Measurements from ENCODE around the gene CYLD. TPM values are rescaled to one million over a fixed set of nuclear protein-coding genes. Genes with fewer than 3 reads are reported as not detected.

CYLD gene
- total and polyA plus RNA-seq, 4 donors: 15.3 to 90.5 (median 26.0) TPM

DNA sequence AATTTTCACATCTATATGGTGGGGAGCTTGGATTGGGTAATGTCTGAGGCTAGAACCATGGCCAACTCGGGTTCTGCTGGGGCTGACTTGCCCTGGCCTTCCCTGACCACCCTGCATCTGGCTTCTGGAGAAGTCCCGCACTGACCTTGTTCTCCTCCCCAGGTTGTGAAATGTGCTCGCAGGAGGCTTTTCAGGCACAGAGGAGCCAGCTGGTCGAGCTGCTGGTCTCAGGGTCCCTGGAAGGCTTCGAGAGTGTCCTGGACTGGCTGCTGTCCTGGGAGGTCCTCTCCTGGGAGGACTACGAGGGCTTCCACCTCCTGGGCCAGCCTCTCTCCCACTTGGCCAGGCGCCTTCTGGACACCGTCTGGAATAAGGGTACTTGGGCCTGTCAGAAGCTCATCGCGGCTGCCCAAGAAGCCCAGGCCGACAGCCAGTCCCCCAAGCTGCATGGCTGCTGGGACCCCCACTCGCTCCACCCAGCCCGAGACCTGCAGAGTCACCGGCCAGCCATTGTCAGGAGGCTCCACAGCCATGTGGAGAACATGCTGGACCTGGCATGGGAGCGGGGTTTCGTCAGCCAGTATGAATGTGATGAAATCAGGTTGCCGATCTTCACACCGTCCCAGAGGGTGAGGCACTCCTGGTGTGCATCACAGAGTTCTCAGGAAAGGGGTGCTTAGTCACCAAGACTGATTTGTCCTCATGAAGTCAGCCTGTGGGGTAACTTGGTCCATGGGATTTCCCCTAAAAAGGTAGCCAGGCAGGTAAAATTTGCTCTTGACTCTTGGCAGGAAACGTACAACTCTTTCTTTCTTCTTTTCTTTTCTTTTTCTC lies 42.3 kb upstream of the CYLD start:
- H3K9me3 ChIP-seq (ENCODE audit: control insufficient read depth in 4 of 4, insufficient read depth in 3 of 4, low read length in 3 of 4): peaks cover 0 to 8% (median 4%) of the 10 kb centered on the region in 4 donors
- H3K9ac ChIP-seq (ENCODE audit: insufficient read depth in 1 of 2, low read length in 2 of 2): no peak overlapping the region
- no peaks in the 10 kb centered on the region for H3K36me3 ChIP-seq (ENCODE audit: control insufficient read depth in 4 of 4, insufficient read depth in 4 of 4, low read length in 4 of 4)
- TF ChIP-seq, protein P1, sequence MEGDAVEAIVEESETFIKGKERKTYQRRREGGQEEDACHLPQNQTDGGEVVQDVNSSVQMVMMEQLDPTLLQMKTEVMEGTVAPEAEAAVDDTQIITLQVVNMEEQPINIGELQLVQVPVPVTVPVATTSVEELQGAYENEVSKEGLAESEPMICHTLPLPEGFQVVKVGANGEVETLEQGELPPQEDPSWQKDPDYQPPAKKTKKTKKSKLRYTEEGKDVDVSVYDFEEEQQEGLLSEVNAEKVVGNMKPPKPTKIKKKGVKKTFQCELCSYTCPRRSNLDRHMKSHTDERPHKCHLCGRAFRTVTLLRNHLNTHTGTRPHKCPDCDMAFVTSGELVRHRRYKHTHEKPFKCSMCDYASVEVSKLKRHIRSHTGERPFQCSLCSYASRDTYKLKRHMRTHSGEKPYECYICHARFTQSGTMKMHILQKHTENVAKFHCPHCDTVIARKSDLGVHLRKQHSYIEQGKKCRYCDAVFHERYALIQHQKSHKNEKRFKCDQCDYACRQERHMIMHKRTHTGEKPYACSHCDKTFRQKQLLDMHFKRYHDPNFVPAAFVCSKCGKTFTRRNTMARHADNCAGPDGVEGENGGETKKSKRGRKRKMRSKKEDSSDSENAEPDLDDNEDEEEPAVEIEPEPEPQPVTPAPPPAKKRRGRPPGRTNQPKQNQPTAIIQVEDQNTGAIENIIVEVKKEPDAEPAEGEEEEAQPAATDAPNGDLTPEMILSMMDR (IDR thresholded peaks at IDR 0.05; ENCODE audit: control extremely low read depth, extremely low read depth): no peak
- H3K4me3 ChIP-seq: no peak overlapping the region
- H3K27me3 ChIP-seq (ENCODE audit: control insufficient read depth in 3 of 3, insufficient read depth in 3 of 3, low read length in 2 of 3): no peaks in the 10 kb centered on the region
- 65 to 80% methylated on average over 16 to 19 of the region's 19 CpGs for WGBS, 2 donors
- H3K4me1 ChIP-seq (ENCODE audit: control insufficient read depth in 5 of 5, insufficient read depth in 5 of 5, low read length in 5 of 5): peaks cover 0 to 15% (median 0%) of the 10 kb centered on the region in 5 donors
- DNase-seq (no peak), ATAC-seq (ENCODE audit: insufficient read depth, low FRiP score) (no peak)
- H3K27ac ChIP-seq (ENCODE audit: low read depth in 1 of 2, low read length in 1 of 2): no peak overlapping the region

DNA sequence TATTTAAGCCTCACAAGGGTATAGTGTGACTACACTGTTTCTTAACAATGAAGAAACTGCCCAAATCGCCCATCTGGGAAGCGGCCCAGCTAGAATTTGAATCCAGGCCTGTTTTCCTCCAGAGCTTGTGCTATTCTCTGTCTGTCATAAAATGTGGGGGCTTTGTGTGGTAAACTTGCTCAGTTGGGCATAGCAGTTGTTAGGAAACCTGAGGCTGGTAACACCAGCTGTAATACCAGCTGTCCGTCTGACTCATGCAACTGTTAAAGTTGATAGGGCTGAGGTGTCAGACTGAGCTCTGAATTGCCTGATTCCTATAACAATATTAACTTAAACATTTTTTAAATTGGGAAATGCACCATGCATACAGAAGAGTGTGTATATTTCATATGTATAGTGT lies 39.2 kb upstream of the CYLD start:
- Histone ChIP-seq H3K27me3 (ENCODE audit: control insufficient read depth in 3 of 3, insufficient read depth in 3 of 3, low read length in 2 of 3) (no peaks in the 10 kb centered on the region), H3K4me3 (no peak overlapping the region), H3K4me1 (ENCODE audit: control insufficient read depth in 5 of 5, insufficient read depth in 5 of 5, low read length in 5 of 5) (peaks cover 0 to 4% (median 0%) of the 10 kb centered on the region in 5 donors), H3K27ac (ENCODE audit: low read depth in 1 of 2, low read length in 1 of 2) (no peak overlapping the region), H3K36me3 (ENCODE audit: control insufficient read depth in 4 of 4, insufficient read depth in 4 of 4, low read length in 4 of 4) (no peaks in the 10 kb centered on the region), H3K9me3 (ENCODE audit: control insufficient read depth in 4 of 4, insufficient read depth in 3 of 4, low read length in 3 of 4) (peaks cover 0 to 8% (median 4%) of the 10 kb centered on the region in 4 donors), H3K9ac (ENCODE audit: insufficient read depth in 1 of 2, low read length in 2 of 2) (no peak overlapping the region)
- DNase-seq (no peak), ATAC-seq (ENCODE audit: insufficient read depth, low FRiP score) (no peak)
- WGBS, 2 donors: 60 to 80% methylated on average over 3 of the region's 3 CpGs
- TF ChIP-seq, protein P1 (IDR thresholded peaks at IDR 0.05; ENCODE audit: control extremely low read depth, extremely low read depth): no peak

DNA sequence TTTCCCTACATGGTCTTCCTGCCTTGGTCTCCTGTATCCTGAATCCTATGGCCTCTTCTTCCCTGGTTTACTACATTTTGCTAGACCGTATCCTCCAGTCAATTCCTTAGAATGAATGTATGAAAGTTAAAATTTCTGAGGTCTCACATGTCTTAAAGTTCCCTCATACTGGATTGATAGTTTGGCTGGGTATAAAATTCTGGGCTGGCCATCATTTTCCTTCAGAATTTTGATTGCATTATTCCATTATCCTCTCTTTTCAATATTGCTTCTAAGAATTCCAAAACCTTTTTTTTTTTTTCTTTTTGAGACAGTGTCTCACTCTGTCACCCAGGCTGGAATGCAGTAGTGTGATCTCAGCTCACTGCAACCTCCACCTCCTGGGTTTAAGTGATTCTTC lies 37.6 kb upstream of the CYLD start:
- Histone ChIP-seq H3K4me3 (no peak overlapping the region), H3K4me1 (ENCODE audit: control insufficient read depth in 5 of 5, insufficient read depth in 5 of 5, low read length in 5 of 5) (peaks cover 0 to 6% (median 0%) of the 10 kb centered on the region in 5 donors), H3K9me3 (ENCODE audit: control insufficient read depth in 4 of 4, insufficient read depth in 3 of 4, low read length in 3 of 4) (peaks cover 0 to 8% (median 4%) of the 10 kb centered on the region in 4 donors), H3K27me3 (ENCODE audit: control insufficient read depth in 3 of 3, insufficient read depth in 3 of 3, low read length in 2 of 3) (no peaks in the 10 kb centered on the region), H3K27ac (ENCODE audit: low read depth in 1 of 2, low read length in 1 of 2) (no peak overlapping the region), H3K36me3 (ENCODE audit: control insufficient read depth in 4 of 4, insufficient read depth in 4 of 4, low read length in 4 of 4) (no peaks in the 10 kb centered on the region), H3K9ac (ENCODE audit: insufficient read depth in 1 of 2, low read length in 2 of 2) (no peak overlapping the region)
- WGBS, 2 donors: 95 to 100% methylated on average over 1 of the region's 1 CpG
- TF ChIP-seq, protein P1 (IDR thresholded peaks at IDR 0.05; ENCODE audit: control extremely low read depth, extremely low read depth): no peak
- no peak for DNase-seq
- ATAC-seq (ENCODE audit: insufficient read depth, low FRiP score): no peak

Measured in lung (tissue), 12 donors.